Smooth muscle cell of the coronary artery (primary cell): ENCODE data around the gene RNF7. TPM values are rescaled to one million over a fixed set of nuclear protein-coding genes. Genes with fewer than 3 reads are reported as not detected.

Experiments used
- total RNA-seq: library from RNA; depleted of rRNA; stranded (reverse); fragments of >200 nt; gene quantifications from 2 replicates; pipeline ENCODE4 v1.2.3, GENCODE V29; 2014; ENCODE audit warnings: low replicate concordance

RNF7 gene
- 38.1 and 38.8 TPM in 2 replicates for total RNA-seq

GRCh38 chr3:141738022-141738890, at the start of gene RNF7:
Gene RNF7, plus strand, starts transcription at chr3:141738298. Its CDS starts 44 bp downstream, at chr3:141738342.

GRCh38 chr3:141763088-141763750, 25.1 kb downstream of the RNF7 start, which contains the start of gene GRK7:
Gene GRK7, plus strand, starts transcription at chr3:141763408. Its CDS starts 14,877 bp downstream, at chr3:141778285.

Other genes with a start within 250 kb of the RNF7 start
- gene GRK7, start 25.1 kb downstream of the RNF7 start, total RNA-seq = under 0.01 TPM in 1 of 2 replicates, not detected in the other
- gene ATP1B3, start 138.3 kb downstream of the RNF7 start, total RNA-seq = 37.2 and 87.3 TPM in 2 replicates